Stomach (tissue), 9 donors: ENCODE data around the gene SP3. TPM values are rescaled to one million over a fixed set of nuclear protein-coding genes. Genes with fewer than 3 reads are reported as not detected.

Experiments used
- DNase-seq, 2 donors: peaks; one replicate each; pipeline versions ENCODE4 v3.0.0 to v3.0.0-alpha.2; 2013 to 2019
- H3K27ac ChIP-seq, 5 donors: fragments of 200-600 bp in 4 of 5; sonication (generic) in 4 of 5; one replicate each; pipeline ENCODE4 v1.5.1; 2013 to 2019; ENCODE audit warnings: mild to moderate bottlenecking in 1 of 5, moderate library complexity in 1 of 5
- H3K27me3 ChIP-seq, 3 donors: fragments of 200-600 bp; sonication (generic); one replicate each; pipeline ENCODE4 v1.5.1; 2017 to 2019; ENCODE audit warnings: mixed run types in 1 of 3
- H3K36me3 ChIP-seq, 4 donors: fragments of 200-600 bp; sonication (generic); 1 replicate in 3 of 4; 2 replicates in 1 of 4; pipeline ENCODE4 v1.5.1; 2016 to 2019
- H3K4me1 ChIP-seq, 4 donors: fragments of 200-600 bp; sonication (generic); one replicate each; pipeline ENCODE4 v1.5.1; 2016 to 2019
- H3K4me3 ChIP-seq, 4 donors: fragments of 200-600 bp; sonication (generic) in 3 of 4; one replicate each; pipeline ENCODE4 v1.5.1; 2016 to 2019; ENCODE audit warnings: mild to moderate bottlenecking in 1 of 4
- H3K9me3 ChIP-seq, 4 donors: fragments of 200-600 bp; sonication (generic); one replicate each; pipeline ENCODE4 v1.5.1; 2016 to 2019
- EP300 ChIP-seq: sonication (generic); formaldehyde crosslinking; IDR thresholded peaks from one replicate; pipeline ENCODE4 v1.6.1; 2017; ENCODE audit warnings: antibody characterized with exemption
- POLR2A ChIP-seq, 4 donors: fragments of 450-650 bp; IDR thresholded peaks; one replicate each; pipeline ENCODE4 v1.6.1; 2016; ENCODE audit warnings: antibody characterized with exemption in 4 of 4, control low read depth in 2 of 4, mild to moderate bottlenecking in 1 of 4, moderate library complexity in 1 of 4
- POLR2AphosphoS5 ChIP-seq, 3 donors: sonication (generic); formaldehyde crosslinking; IDR thresholded peaks; one replicate each; pipeline ENCODE4 v1.6.1; 2016; ENCODE audit warnings: antibody characterized with exemption in 3 of 3
- WGBS, 5 donors: extraction: QIAGEN DNeasy Blood & Tissue Kit in 3 of 5; methylation state at CpG; one replicate each; pipeline versions ENCODE4 v1.1.5 to v1.1.7; 2013 to 2018; 5-methylcytosine and 5-hydroxymethylcytosine counted together
- intact Hi-C: fragments of 100-400 bp; cut with DNase I; formaldehyde crosslinking; loops from one replicate; pipeline ENCODE4 v1.15.1; 2023; ENCODE audit warnings: low total_unique reads
- polyA plus RNA-seq, 3 donors: library from polyadenylated mRNA; stranded (reverse); fragments of 200-250 nt; gene quantifications; one replicate each; pipeline ENCODE4 v1.2.3, GENCODE V29; 2013
- total RNA-seq, 5 donors: library from RNA; depleted of rRNA; stranded (reverse); fragments of >200 nt; gene quantifications; one replicate each; pipeline versions ENCODE4 v1.1.0 to v1.2.3, GENCODE V29; 2014 to 2016
- TF ChIP-seq, protein P1 (sequence below), 7 experiments: fragments of 450-650 bp in 4 of 7; fragments of 200-600 bp in 3 of 7; sonication (generic) in 3 of 7; IDR thresholded peaks; one replicate each; pipeline ENCODE4 v1.5.1; 2016 to 2019; ENCODE audit warnings: antibody characterized with exemption in 7 of 7, control low read depth in 2 of 7, mild to moderate bottlenecking in 1 of 7
- donor health status: healthy with polysubstance abuse.
- donor health status: Bipolar disorder and iron deficiency.
- donor health status: healthy.

Gene SP3
- total and polyA plus RNA-seq, 8 donors, result 15.0 to 147 (median 45.2) TPM

- H3K4me1 ChIP-seq, result peaks cover 18 to 44% (median 32%) of the 10 kb centered on the region in 4 donors
- peak in 1 of 2 donors; percentile 53 for DNase-seq
- H3K36me3 ChIP-seq, result no peaks in the 10 kb centered on the region
- peak overlapping the region in 3 of 5 donors; percentile 47 to 64 (median 59) for H3K27ac ChIP-seq
- no peak overlapping the region for H3K4me3 ChIP-seq
- intact Hi-C loops, result no loop called here
- H3K9me3 ChIP-seq, result no peaks in the 10 kb centered on the region
- TF ChIP-seq EP300 (no peak), POLR2A (IDR thresholded peaks at IDR 0.05) (no peak), POLR2AphosphoS5 (IDR thresholded peaks at IDR 0.05) (no peak)
- TF ChIP-seq, protein P1, sequence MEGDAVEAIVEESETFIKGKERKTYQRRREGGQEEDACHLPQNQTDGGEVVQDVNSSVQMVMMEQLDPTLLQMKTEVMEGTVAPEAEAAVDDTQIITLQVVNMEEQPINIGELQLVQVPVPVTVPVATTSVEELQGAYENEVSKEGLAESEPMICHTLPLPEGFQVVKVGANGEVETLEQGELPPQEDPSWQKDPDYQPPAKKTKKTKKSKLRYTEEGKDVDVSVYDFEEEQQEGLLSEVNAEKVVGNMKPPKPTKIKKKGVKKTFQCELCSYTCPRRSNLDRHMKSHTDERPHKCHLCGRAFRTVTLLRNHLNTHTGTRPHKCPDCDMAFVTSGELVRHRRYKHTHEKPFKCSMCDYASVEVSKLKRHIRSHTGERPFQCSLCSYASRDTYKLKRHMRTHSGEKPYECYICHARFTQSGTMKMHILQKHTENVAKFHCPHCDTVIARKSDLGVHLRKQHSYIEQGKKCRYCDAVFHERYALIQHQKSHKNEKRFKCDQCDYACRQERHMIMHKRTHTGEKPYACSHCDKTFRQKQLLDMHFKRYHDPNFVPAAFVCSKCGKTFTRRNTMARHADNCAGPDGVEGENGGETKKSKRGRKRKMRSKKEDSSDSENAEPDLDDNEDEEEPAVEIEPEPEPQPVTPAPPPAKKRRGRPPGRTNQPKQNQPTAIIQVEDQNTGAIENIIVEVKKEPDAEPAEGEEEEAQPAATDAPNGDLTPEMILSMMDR (IDR thresholded peaks at IDR 0.05), result no peak
- H3K27me3 ChIP-seq, result no peaks in the 10 kb centered on the region
- WGBS, 5 donors, result 33 to 87% (median 83%) methylated on average over 2 of the region's 2 CpGs
Observed at GRCh38 chr2:173996766-173997165, 31.6 kb upstream of the SP3 start.

GRCh38 chr2:173993459-173993858 is 28.3 kb upstream of the SP3 start:
- peaks cover 26 to 56% (median 41%) of the 10 kb centered on the region in 4 donors for H3K4me1 ChIP-seq
- TF ChIP-seq, protein P1 (IDR thresholded peaks at IDR 0.05), result no peak
- TF ChIP-seq POLR2A (IDR thresholded peaks at IDR 0.05) (no peak), EP300 (no peak), POLR2AphosphoS5 (IDR thresholded peaks at IDR 0.05) (no peak)
- 38 to 66% (median 54%) methylated on average over 1 of the region's 1 CpG for WGBS, 5 donors

DNA sequence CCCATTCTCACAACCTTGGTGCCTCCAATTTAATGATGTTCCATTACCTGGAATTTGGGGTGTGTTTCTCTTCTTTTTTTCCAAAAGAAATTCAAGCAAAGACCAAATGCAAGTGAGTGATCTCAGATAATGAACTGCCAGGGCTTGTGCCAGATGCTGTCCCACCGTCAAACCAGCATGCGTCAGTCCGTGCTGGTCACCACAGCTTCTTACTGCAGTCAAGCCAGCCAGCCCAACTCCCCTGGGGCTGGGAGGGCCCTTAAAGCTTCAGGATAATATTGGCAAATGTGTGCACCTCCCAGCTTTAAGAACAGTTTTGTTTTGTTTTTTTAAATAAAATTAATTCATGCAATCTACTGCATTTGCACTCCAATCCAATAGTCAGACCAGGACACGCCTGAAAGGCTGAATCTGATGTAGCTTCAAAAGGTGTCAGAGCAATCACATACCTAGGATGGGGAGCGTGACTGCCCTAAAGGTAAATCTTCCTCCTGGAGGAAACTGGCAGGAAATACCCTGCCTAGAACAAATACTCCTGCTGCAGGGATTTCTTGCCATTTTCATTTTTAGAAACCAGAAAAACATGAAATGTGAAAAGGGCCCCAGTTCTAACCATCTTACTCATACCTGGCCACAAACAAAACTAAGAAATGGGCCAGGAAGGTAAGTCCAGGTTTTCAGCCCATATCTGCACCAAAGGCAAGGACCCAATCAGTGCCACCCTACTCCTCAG is 26.8 kb upstream of the SP3 start:
- peaks cover 21 to 52% (median 41%) of the 10 kb centered on the region in 4 donors for H3K4me1 ChIP-seq
- H3K27ac ChIP-seq, result peak overlapping the region in 4 of 5 donors; percentile 1 to 76 (median 61)
- TF ChIP-seq, protein P1 (IDR thresholded peaks at IDR 0.05), result no peak
- no peak for TF ChIP-seq POLR2AphosphoS5 (IDR thresholded peaks at IDR 0.05)
- TF ChIP-seq POLR2A (IDR thresholded peaks at IDR 0.05), result no peak
- TF ChIP-seq EP300, result no peak
- DNase-seq, result peak in 1 of 2 donors; percentile 65
- H3K36me3 ChIP-seq, result no peaks in the 10 kb centered on the region
- H3K27me3 ChIP-seq, result no peaks in the 10 kb centered on the region
- no peak overlapping the region for H3K4me3 ChIP-seq
- no peaks in the 10 kb centered on the region for H3K9me3 ChIP-seq
- intact Hi-C loops, result no loop called here
- WGBS, 5 donors, result 37 to 49% (median 42%) methylated on average over 5 of the region's 5 CpGs

More at GRCh38 chr2:173993459-173993858, 28.3 kb upstream of the SP3 start:
- Histone ChIP-seq H3K36me3 (no peaks in the 10 kb centered on the region), H3K27me3 (no peaks in the 10 kb centered on the region), H3K4me3 (no peak overlapping the region), H3K9me3 (no peaks in the 10 kb centered on the region), H3K27ac (no peak overlapping the region)
- intact Hi-C loops, result no loop called here
- DNase-seq, result no peak

DNA sequence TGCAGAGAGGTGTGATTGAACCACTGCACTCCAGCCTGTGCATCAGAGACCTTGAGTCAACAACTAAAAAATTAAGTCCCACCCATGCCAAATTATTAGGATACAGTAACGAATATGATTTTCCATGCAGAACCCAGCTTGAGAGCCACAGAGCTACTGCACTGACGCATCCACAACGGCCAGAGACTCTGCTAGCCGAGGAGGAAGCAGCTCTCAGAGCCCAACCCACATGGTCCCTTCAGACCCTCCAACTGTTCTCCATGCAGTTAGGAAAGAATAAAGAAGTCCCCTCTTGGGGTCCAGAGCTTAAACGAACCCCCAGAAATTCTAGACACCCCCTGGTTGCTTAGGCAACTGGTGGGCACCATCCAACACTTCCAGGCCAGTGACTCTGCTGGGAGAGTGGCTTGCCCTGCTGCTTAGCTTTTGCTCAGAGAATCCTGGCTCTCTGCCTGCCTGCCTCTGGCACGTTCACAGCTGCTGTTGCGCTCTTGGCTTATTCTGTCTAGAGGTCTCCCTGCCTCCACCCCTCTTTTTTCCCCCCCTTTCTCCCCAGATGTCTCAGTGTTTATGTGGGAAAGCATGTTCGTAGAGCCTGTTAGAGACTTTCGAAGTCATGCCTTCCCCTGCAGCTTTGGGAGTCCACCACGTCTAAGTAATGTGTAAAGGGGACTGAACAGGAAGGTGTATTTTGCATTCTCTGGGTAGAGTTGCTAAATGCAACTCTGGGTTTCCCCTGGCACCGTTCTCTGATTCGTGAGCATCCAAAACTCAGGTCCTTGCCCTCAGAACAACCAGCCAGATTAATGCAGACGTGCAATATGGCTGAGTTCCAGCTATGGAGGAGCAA is 26.0 kb upstream of the SP3 start:
- Histone ChIP-seq H3K27me3 (no peaks in the 10 kb centered on the region), H3K4me1 (peaks cover 21 to 52% (median 43%) of the 10 kb centered on the region in 4 donors), H3K36me3 (no peaks in the 10 kb centered on the region), H3K4me3 (peak overlapping the region in 1 of 4 donors; percentile 0), H3K27ac (peak overlapping the region in 4 of 5 donors; percentile 1 to 76 (median 61)), H3K9me3 (no peaks in the 10 kb centered on the region)
- DNase-seq, result peak; percentile 79 to 92
- 13 to 26% (median 15%) methylated on average over 13 of the region's 13 CpGs for WGBS, 5 donors
- no peak for TF ChIP-seq EP300
- no peak for TF ChIP-seq POLR2AphosphoS5 (IDR thresholded peaks at IDR 0.05)
- no peak for TF ChIP-seq POLR2A (IDR thresholded peaks at IDR 0.05)
- TF ChIP-seq, protein P1 (IDR thresholded peaks at IDR 0.05), result no peak
- intact Hi-C loops, result no loop called here
